AG04450 (cell line): Measurements from ENCODE around the gene SH2D3C. TPM values are rescaled to one million over a fixed set of nuclear protein-coding genes. Genes with fewer than 3 reads are reported as not detected.
A peak's percentile ranks its signal among the peaks of the same experiment; 100 is the strongest.

Source experiments
- CTCF ChIA-PET: fragments of 300-600, 350-600 bp; formaldehyde crosslinking; extraction: SDS; loops from one replicate; lab custom pipeline; 2022; ENCODE audit warnings: antibody characterized with exemption, inconsistent platforms; lab: Charles Lee
- POLR2A ChIA-PET: fragments of 350-600 bp; formaldehyde crosslinking; extraction: SDS; loops from one replicate; lab custom pipeline; 2021; ENCODE audit warnings: antibody characterized with exemption, inconsistent platforms; lab: Yijun Ruan, JAX
- DNase-seq: peaks from one replicate; pipeline ENCODE4 v3.0.0-alpha.2; 2011; ENCODE audit warnings: low read depth, low spot score
- H3K27ac ChIP-seq: one replicate; pipeline ENCODE4 v1.5.1; 2012; ENCODE audit warnings: low read depth, low read length, control low read depth
- H3K27me3 ChIP-seq: one replicate; pipeline ENCODE4 v1.6.0; 2012; ENCODE audit warnings: low read length; ENCODE audit not compliant: control insufficient read depth, insufficient read depth
- H3K4me3 ChIP-seq: 2 replicates; pipeline ENCODE4 v1.5.1; 2011; ENCODE audit warnings: mild to moderate bottlenecking, low read depth, low read length, control low read depth
- H3K9me3 ChIP-seq: 2 replicates; pipeline ENCODE4 v1.5.1; 2012; ENCODE audit warnings: low read length; ENCODE audit not compliant: control insufficient read depth, insufficient read depth
- CTCF ChIP-seq: IDR thresholded peaks from 2 replicates; pipeline ENCODE4 v1.5.1; 2011; ENCODE audit warnings: low read depth, low read length, control low read depth, inconsistent platforms
- polyA plus RNA-seq: library from polyadenylated mRNA; depleted of rRNA; stranded (reverse); fragments of >200 nt; gene quantifications from 2 replicates; pipeline ENCODE4 v1.2.3, GENCODE V29; 2011

Gene SH2D3C
- polyA plus RNA-seq, 1 experiment: not detected

GRCh38 chr9:127776195-127776923, 2.1 kb downstream of the SH2D3C start:
- Histone ChIP-seq H3K27me3 (peaks cover 4% of the 10 kb centered on the region), H3K4me3 (no peak overlapping the region), H3K27ac (no peak overlapping the region), H3K9me3 (no peaks in the 10 kb centered on the region)
- no peak for TF ChIP-seq CTCF
- DNase-seq: no peak
- POLR2A ChIA-PET: no interaction called here
- CTCF ChIA-PET: no interaction called here

GRCh38 chr9:127773981-127774380, 4.5 kb downstream of the SH2D3C start:
- TF ChIP-seq CTCF: no peak
- ChIA-PET CTCF (no interaction called here), POLR2A (no interaction called here)
- no peak overlapping the region for H3K4me3 ChIP-seq
- H3K27me3 ChIP-seq: no peaks in the 10 kb centered on the region
- no peak for DNase-seq
- H3K9me3 ChIP-seq: no peaks in the 10 kb centered on the region
- no peak overlapping the region for H3K27ac ChIP-seq

- no peak for DNase-seq
- POLR2A ChIA-PET: no interaction called here
- Histone ChIP-seq H3K27ac (no peak overlapping the region), H3K27me3 (no peaks in the 10 kb centered on the region), H3K4me3 (no peak overlapping the region), H3K9me3 (no peaks in the 10 kb centered on the region)
- TF ChIP-seq CTCF: no peak
- CTCF ChIA-PET: interaction anchor here (1.4 to 3.3 kb wide), 2 partner anchors 11 to 39 kb away, joined by 5 to 13 read pairs; partner anchors contain the start of gene TOR2A
Observed at GRCh38 chr9:127773272-127773671, 5.2 kb downstream of the SH2D3C start.

- no peak for DNase-seq
- H3K27me3 ChIP-seq: no peaks in the 10 kb centered on the region
- no peaks in the 10 kb centered on the region for H3K9me3 ChIP-seq
- no peak for TF ChIP-seq CTCF
- ChIA-PET POLR2A (interaction anchor here (0.7 to 1.4 kb wide), 2 partner anchors 165 to 316 kb away, joined by 4 read pairs; no protein-coding TSS in a partner anchor), CTCF (interaction anchor here (1.0 to 3.3 kb wide), 3 partner anchors 11 to 38 kb away, joined by 4 to 13 read pairs (median 5); partner anchors contain the start of genes CDK9 and TOR2A)
- H3K27ac ChIP-seq: no peak overlapping the region
- H3K4me3 ChIP-seq: no peak overlapping the region
Observed at GRCh38 chr9:127772603-127773002, 5.9 kb downstream of the SH2D3C start.

- DNase-seq: no peak
- H3K27ac ChIP-seq: no peak overlapping the region
- POLR2A ChIA-PET: interaction anchor here (0.5 to 1.4 kb wide), 9 partner anchors 14 to 317 kb away, joined by 3 to 8 read pairs (median 4); partner anchors contain the start of genes CDK9 and FPGS
- H3K27me3 ChIP-seq: no peaks in the 10 kb centered on the region
- CTCF ChIA-PET: interaction anchor here (1.0 to 5.3 kb wide), 4 partner anchors 12 to 149 kb away, joined by 3 to 24 read pairs (median 8); partner anchors contain the start of genes CDK9 and TOR2A
- no peaks in the 10 kb centered on the region for H3K9me3 ChIP-seq
- TF ChIP-seq CTCF: no peak
- H3K4me3 ChIP-seq: peak overlapping the region; percentile 53
Observed at GRCh38 chr9:127771570-127772189, 6.8 kb downstream of the SH2D3C start.
